ENCODE measurements around the gene KIF16B. TPM values are rescaled to one million over a fixed set of nuclear protein-coding genes. Genes with fewer than 3 reads are reported as not detected.

KIF16B gene
- total RNA-seq, 1 donor from 2014 or later = 8.1 TPM

GRCh38 chr20:16516794-16517193, 56.5 kb downstream of the KIF16B start:
- Mint-ChIP-seq H3K9me3 (no peaks in the 10 kb centered on the region), H3K4me1 (no peaks in the 10 kb centered on the region), H3K36me3 (ENCODE audit: low read depth) (peaks cover 9% of the 10 kb centered on the region), H3K27ac (no peak overlapping the region), H3K27me3 (no peaks in the 10 kb centered on the region), H3K4me3 (no peak overlapping the region)
- no peak for DNase-seq
- intact Hi-C loops (cut with micrococcal nuclease) = loop anchor here (5.0 kb wide), 1 partner anchor 306 kb away; no protein-coding TSS in a partner anchor

DNA sequence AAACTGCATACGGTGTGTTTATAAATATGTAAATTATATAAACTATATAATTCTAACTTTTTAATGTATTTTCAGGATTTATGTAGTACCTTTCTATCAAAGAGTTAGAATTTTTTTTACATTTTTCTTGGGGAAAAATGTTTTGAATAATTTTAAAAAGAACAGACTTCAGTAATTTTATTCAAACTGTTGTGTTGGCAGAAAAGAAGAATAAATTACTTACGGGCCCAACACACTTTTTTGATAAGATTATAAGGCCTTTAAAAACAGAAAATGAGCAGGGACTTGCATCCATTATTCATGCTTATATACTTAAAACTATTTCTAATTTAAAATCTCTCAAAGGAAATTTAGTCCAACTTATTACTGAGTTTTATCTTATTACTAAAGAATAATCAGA, 58.2 kb downstream of the KIF16B start:
- H3K9me3 Mint-ChIP-seq = no peaks in the 10 kb centered on the region
- peaks cover 6% of the 10 kb centered on the region for H3K36me3 Mint-ChIP-seq (ENCODE audit: low read depth)
- H3K27me3 Mint-ChIP-seq = no peaks in the 10 kb centered on the region
- DNase-seq = no peak
- no peak overlapping the region for H3K4me3 Mint-ChIP-seq
- no peaks in the 10 kb centered on the region for H3K4me1 Mint-ChIP-seq
- intact Hi-C loops (cut with micrococcal nuclease) = loop anchor here (5.0 kb wide), 1 partner anchor 307 kb away; no protein-coding TSS in a partner anchor
- H3K27ac Mint-ChIP-seq = no peak overlapping the region

DNA sequence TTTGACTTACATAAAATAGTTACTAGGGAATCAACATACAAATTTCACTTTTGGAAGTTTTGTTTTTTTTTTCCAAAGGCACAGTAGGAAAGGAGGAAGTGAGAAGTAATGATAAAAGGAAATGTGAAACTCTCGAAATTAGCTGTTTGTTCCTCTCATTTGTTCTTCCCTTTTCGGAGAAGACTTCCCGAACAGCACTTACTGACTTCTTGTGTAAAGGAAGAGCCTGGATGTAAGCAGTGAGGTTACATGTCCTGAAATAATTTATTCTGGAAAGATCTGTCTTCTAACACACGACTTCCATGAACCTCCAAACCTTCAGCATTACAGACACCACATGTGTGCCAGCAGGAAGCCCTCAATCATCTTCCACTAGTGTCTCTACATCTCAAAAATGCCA, 59.1 kb downstream of the KIF16B start:
- intact Hi-C loops (cut with micrococcal nuclease) = no loop called here
- Mint-ChIP-seq H3K9me3 (no peaks in the 10 kb centered on the region), H3K36me3 (ENCODE audit: low read depth) (peaks cover 7% of the 10 kb centered on the region), H3K27ac (no peak overlapping the region), H3K4me1 (no peaks in the 10 kb centered on the region), H3K4me3 (no peak overlapping the region), H3K27me3 (no peaks in the 10 kb centered on the region)
- no peak for DNase-seq

GRCh38 chr20:16505894-16506293, 67.4 kb downstream of the KIF16B start:
- no peak overlapping the region for H3K27ac Mint-ChIP-seq
- intact Hi-C loops (cut with micrococcal nuclease) = no loop called here
- DNase-seq = no peak
- peaks cover 10% of the 10 kb centered on the region for H3K36me3 Mint-ChIP-seq (ENCODE audit: low read depth)
- H3K9me3 Mint-ChIP-seq = no peaks in the 10 kb centered on the region
- H3K4me3 Mint-ChIP-seq = no peak overlapping the region
- peaks cover 2% of the 10 kb centered on the region for H3K4me1 Mint-ChIP-seq
- H3K27me3 Mint-ChIP-seq = no peaks in the 10 kb centered on the region

DNA sequence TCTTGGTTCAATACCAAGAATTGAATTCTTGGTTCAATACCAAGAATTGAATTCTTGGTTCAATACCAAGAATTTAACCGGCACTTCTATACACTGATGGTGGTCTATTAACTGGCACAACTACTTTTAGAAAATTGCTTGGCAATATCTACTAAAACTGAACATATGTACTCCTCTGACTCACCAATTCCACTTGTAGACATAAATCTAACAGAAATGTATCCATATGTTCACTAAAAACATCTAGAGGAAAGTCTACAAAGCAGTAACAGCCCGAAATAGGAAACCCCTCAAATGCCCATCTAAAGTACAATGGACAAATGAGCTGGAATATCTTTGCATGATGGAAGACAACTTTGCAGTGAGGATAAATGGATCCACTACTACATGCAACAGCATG, 71.9 kb downstream of the KIF16B start:
- peaks cover 4% of the 10 kb centered on the region for H3K4me1 Mint-ChIP-seq
- peaks cover 9% of the 10 kb centered on the region for H3K36me3 Mint-ChIP-seq (ENCODE audit: low read depth)
- no peak overlapping the region for H3K4me3 Mint-ChIP-seq
- intact Hi-C loops (cut with micrococcal nuclease) = no loop called here
- DNase-seq = no peak
- no peak overlapping the region for H3K27ac Mint-ChIP-seq
- H3K9me3 Mint-ChIP-seq = no peaks in the 10 kb centered on the region
- H3K27me3 Mint-ChIP-seq = no peaks in the 10 kb centered on the region

GRCh38 chr20:16500197-16500596, 73.1 kb downstream of the KIF16B start:
- peaks cover 4% of the 10 kb centered on the region for H3K4me1 Mint-ChIP-seq
- no peaks in the 10 kb centered on the region for H3K9me3 Mint-ChIP-seq
- H3K27me3 Mint-ChIP-seq = no peaks in the 10 kb centered on the region
- DNase-seq = no peak
- no peak overlapping the region for H3K27ac Mint-ChIP-seq
- intact Hi-C loops (cut with micrococcal nuclease) = no loop called here
- peaks cover 9% of the 10 kb centered on the region for H3K36me3 Mint-ChIP-seq (ENCODE audit: low read depth)
- H3K4me3 Mint-ChIP-seq = no peak overlapping the region

- intact Hi-C loops (cut with micrococcal nuclease) = no loop called here
- H3K4me1 Mint-ChIP-seq = peaks cover 4% of the 10 kb centered on the region
- no peaks in the 10 kb centered on the region for H3K27me3 Mint-ChIP-seq
Observed at GRCh38 chr20:16498526-16499253, 74.6 kb downstream of the KIF16B start.

GRCh38 chr20:16497896-16498295, 75.4 kb downstream of the KIF16B start:
- Mint-ChIP-seq H3K4me3 (no peak overlapping the region), H3K4me1 (peaks cover 4% of the 10 kb centered on the region), H3K27ac (no peak overlapping the region), H3K36me3 (ENCODE audit: low read depth) (peaks cover 4% of the 10 kb centered on the region), H3K9me3 (no peaks in the 10 kb centered on the region), H3K27me3 (no peaks in the 10 kb centered on the region)
- DNase-seq = no peak
- intact Hi-C loops (cut with micrococcal nuclease) = no loop called here

More at GRCh38 chr20:16498526-16499253, 74.6 kb downstream of the KIF16B start:
- H3K36me3 Mint-ChIP-seq (ENCODE audit: low read depth) = peaks cover 6% of the 10 kb centered on the region
- no peak overlapping the region for H3K4me3 Mint-ChIP-seq
- no peak overlapping the region for H3K27ac Mint-ChIP-seq
- H3K9me3 Mint-ChIP-seq = no peaks in the 10 kb centered on the region
- DNase-seq = no peak

DNA sequence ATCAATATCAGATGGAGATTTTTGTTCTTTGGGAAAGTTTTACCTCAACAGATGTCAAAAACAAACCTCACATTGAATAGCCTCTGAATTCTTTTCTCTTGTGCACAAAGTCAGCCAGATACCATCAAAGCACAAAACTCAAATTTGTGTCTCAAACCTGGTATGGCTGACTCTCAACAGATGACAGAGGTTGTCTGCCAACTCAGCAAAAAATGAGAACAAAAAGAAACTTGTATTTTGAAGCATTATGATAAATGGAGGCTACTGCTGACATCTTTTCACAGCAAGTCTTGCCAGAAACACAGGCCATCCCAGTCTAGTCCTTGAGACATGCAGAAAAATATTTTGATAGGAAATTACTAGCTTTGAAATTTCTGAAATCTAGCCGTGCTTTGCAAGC, 79.8 kb downstream of the KIF16B start:
- Mint-ChIP-seq H3K9me3 (no peaks in the 10 kb centered on the region), H3K36me3 (ENCODE audit: low read depth) (peaks cover 2% of the 10 kb centered on the region), H3K27ac (no peak overlapping the region), H3K4me1 (no peaks in the 10 kb centered on the region), H3K27me3 (no peaks in the 10 kb centered on the region), H3K4me3 (no peak overlapping the region)
- DNase-seq = no peak
- intact Hi-C loops (cut with micrococcal nuclease) = no loop called here

DNA sequence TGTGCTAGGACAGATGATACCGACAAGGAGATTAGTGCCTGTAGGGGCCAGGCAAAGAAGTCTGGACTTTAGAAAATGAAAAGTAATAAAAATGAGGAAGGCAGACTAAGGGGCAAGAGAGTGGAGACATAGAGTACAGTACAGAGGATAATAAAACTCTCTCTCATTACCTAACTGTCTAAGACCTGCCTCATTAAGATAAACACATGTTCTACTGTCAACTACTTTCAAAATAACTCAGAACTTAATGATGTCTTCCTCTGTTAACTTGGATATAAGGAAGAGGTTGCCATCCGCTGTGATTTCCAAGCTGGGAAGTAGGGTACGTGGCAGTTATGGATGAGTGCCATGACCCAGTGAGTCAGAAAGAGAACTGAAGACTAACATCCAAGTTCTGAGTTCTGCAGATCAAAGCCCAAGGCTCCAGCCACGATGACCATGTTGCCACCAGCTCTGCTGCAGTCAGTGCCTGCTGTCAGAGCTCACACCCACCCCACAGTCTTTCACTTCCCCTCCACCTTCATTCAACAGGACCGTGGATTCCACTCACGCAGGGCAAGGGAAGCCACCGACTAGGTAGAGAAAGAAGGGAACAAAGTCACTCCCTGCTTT, 81.8 kb downstream of the KIF16B start:
- intact Hi-C loops (cut with micrococcal nuclease) = no loop called here
- no peak overlapping the region for H3K4me3 Mint-ChIP-seq
- H3K27me3 Mint-ChIP-seq = no peaks in the 10 kb centered on the region
- H3K4me1 Mint-ChIP-seq = no peaks in the 10 kb centered on the region
- no peaks in the 10 kb centered on the region for H3K36me3 Mint-ChIP-seq (ENCODE audit: low read depth)
- H3K9me3 Mint-ChIP-seq = no peaks in the 10 kb centered on the region
- no peak for DNase-seq
- H3K27ac Mint-ChIP-seq = no peak overlapping the region

DNA sequence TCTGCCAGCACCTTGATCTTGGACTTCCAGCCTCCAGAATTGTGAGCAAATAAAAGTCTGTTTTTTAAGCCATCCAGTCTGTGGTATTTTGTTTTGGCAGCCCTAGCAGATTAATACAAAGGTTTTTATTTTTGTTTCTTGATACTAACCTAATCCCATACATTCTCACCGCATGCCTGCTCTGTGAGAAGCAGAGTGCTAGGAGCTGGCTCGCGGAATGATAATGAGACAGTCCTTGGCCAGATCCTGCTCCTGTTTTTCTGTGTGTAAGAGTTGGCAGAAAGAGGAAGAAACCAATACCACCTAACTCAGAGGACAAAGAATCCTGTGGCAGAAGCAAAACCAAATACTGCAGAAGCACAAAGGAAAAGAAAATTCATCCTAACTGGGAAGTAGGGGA, 82.6 kb downstream of the KIF16B start:
- Mint-ChIP-seq H3K9me3 (no peaks in the 10 kb centered on the region), H3K4me1 (no peaks in the 10 kb centered on the region)
- intact Hi-C loops (cut with micrococcal nuclease) = no loop called here

DNA sequence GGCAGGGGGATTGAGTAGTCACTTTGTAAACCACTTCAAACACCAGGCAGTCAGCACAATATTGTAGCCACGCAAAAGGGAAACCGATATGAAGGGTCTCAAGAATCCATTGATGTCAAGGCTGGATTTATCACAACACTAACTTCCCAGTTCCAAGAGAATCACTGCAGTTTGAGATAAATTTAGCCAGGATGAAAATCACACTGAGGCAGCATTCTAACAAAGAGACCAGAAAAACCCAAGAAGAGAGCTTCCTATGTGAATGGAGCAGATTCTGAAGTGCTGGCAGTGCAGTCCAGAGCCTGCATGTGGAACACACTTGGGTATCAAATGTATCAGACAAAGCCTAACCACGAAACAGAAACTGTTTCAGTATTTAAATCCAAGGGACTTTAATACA, 84.6 kb downstream of the KIF16B start:
- Mint-ChIP-seq H3K9me3 (no peaks in the 10 kb centered on the region), H3K4me1 (no peaks in the 10 kb centered on the region), H3K36me3 (ENCODE audit: low read depth) (no peaks in the 10 kb centered on the region), H3K4me3 (no peak overlapping the region), H3K27ac (no peak overlapping the region), H3K27me3 (no peaks in the 10 kb centered on the region)
- intact Hi-C loops (cut with micrococcal nuclease) = no loop called here
- DNase-seq = no peak

More for the DNA sequence above, 82.6 kb downstream of the KIF16B start:
- no peaks in the 10 kb centered on the region for H3K36me3 Mint-ChIP-seq (ENCODE audit: low read depth)
- no peak overlapping the region for H3K4me3 Mint-ChIP-seq
- no peak for DNase-seq
- H3K27ac Mint-ChIP-seq = no peak overlapping the region
- no peaks in the 10 kb centered on the region for H3K27me3 Mint-ChIP-seq

DNA sequence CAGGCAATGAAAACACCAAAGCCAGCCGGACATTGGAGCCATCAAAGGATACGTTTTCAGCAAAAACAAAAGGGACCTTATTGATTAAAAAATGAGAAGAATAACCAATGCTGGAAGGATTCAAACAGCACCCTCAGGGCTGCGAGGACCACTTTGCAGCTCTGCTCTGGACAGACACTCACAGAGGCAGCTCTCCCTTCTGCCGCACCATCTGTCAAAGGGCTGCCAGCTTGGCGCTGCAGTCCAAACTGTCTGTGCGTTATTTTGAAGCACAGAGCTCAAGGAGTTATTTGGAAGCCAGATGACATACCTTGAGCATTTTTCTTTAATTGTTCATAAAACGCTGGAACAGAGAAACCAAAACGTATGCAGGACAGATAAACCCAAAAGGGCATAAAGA, 85.2 kb downstream of the KIF16B start:
- H3K27ac Mint-ChIP-seq = no peak overlapping the region
- no peaks in the 10 kb centered on the region for H3K9me3 Mint-ChIP-seq
- no peaks in the 10 kb centered on the region for H3K36me3 Mint-ChIP-seq (ENCODE audit: low read depth)
- intact Hi-C loops (cut with micrococcal nuclease) = no loop called here
- no peak overlapping the region for H3K4me3 Mint-ChIP-seq
- H3K4me1 Mint-ChIP-seq = no peaks in the 10 kb centered on the region
- no peaks in the 10 kb centered on the region for H3K27me3 Mint-ChIP-seq
- DNase-seq = no peak

- Mint-ChIP-seq H3K4me1 (no peaks in the 10 kb centered on the region), H3K27me3 (no peaks in the 10 kb centered on the region), H3K27ac (no peak overlapping the region), H3K9me3 (no peaks in the 10 kb centered on the region), H3K4me3 (no peak overlapping the region), H3K36me3 (ENCODE audit: low read depth) (no peaks in the 10 kb centered on the region)
- no peak for DNase-seq
- intact Hi-C loops (cut with micrococcal nuclease) = no loop called here
Observed at GRCh38 chr20:16486532-16486931, 86.7 kb downstream of the KIF16B start.

DNA sequence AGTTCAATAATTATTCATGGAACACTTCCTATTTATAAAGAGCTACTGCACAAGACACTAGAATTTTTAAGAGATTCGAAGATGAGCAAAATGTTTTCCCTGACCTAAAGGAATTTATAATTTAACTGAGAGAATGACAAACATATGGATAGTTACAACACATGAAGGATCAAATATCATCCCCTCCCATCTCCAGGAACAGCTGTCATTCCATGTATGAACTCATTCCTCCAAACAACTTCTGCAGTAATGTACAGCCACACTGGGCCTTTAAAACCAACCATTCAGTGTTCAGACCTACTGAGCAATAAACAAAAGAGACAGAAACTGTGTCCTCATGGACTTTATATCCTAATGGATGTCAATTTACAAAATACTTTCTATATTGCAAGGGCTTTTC, 87.8 kb downstream of the KIF16B start:
- DNase-seq = no peak
- Mint-ChIP-seq H3K27me3 (no peaks in the 10 kb centered on the region), H3K4me3 (no peak overlapping the region), H3K36me3 (ENCODE audit: low read depth) (no peaks in the 10 kb centered on the region), H3K4me1 (no peaks in the 10 kb centered on the region), H3K27ac (no peak overlapping the region), H3K9me3 (no peaks in the 10 kb centered on the region)
- intact Hi-C loops (cut with micrococcal nuclease) = no loop called here
